Measurements from ENCODE around the gene C11orf97. TPM values are rescaled to one million over a fixed set of nuclear protein-coding genes. Genes with fewer than 3 reads are reported as not detected.

Gene C11orf97, protein sequence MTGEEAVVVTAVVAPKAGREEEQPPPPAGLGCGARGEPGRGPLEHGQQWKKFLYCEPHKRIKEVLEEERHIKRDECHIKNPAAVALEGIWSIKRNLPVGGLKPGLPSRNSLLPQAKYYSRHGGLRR
- not detected for total RNA-seq

DNA sequence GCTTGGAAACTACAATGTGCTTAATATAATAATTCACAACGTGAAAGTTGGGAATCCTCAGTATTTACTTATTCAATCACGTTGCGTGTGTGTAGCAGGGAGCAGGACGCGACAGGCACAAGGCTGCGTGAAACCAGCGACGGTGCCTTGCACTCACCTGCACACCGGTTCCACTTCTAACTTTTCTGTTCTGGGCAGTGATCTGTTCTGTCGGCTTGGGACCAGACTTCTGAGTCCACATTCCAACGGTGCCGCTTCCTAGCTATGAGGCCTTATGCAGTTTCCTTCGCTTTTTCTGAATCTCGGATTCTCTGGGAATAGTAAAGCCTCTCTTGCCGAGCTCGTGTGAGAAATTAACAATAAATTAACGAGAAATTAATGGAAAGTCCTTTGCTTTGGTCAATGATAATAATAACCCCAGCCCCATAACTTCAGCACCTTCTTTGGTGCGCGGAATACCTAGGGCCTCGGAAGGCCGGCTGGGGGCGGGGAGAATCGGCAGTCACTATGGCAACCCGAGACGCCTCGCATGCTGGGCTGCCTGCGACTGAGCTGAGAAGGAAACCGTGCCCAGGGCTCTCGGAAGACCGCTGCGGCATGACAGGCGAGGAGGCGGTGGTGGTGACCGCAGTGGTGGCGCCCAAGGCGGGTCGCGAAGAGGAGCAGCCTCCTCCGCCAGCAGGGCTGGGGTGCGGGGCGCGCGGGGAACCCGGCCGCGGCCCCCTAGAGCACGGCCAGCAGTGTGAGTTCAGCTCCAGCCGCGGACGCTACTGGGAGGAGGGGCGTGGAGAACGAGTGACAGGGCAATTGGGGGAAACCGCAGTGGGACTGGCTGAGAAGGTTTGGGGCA lies at the start of gene C11orf97:
Gene C11orf97 (plus strand): TSS at position 530 of the 850 bp plus-strand sequence. CDS start 68 bp downstream, at position 598.
- Histone ChIP-seq H3K9me3 (no peaks in the 10 kb centered on the region), H3K4me1 (peaks cover 0 to 9% of the 10 kb centered on the region in 2 donors), H3K27me3 (peaks cover 0 to 2% (median 0%) of the 10 kb centered on the region in 3 donors), H3K4me3 (peak within 1 kb of the TSS; percentile 45 to 54 (median 51)), H3K36me3 (no peaks in the 10 kb centered on the region), H3K27ac (no peak within 1 kb of the TSS)
- ATAC-seq (peak in 1 of 2 donors; percentile 30), DNase-seq (peak in 1 of 2 donors; percentile 4)
- in situ Hi-C loops (cut with MboI; ENCODE audit: low sequenced_read_pairs in 4 of 4) = loop anchor here in 1 of 4 donors (25.0 kb wide), 1 partner anchor 625 kb away; no protein-coding TSS in a partner anchor
- intact Hi-C loops (cut with DNase I; ENCODE audit: low total_unique reads) = no loop called here
- no peak for TF ChIP-seq POLR2A (IDR thresholded peaks at IDR 0.05)

DNA sequence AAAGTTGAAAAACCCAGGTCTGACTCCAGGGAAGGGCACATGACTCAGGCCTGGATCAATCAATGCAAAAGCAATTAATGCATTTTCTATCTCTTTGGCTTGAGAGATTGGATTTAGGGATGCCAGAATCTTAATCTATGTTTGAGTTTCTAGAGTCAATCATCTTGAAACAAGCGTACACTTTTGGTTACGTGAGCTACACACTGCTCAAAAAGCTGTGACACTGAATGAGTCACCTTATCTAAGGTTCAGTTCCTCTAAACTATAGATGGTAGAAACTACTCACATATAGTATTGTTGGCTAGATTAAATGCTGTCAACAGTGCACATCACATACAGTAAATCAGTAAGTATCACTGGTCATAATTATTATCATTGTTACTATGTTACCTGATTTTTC lies 42.8 kb upstream of the C11orf97 start:
- no peak for ATAC-seq
- Histone ChIP-seq H3K4me3 (no peak overlapping the region), H3K36me3 (peaks cover 0 to 24% of the 10 kb centered on the region in 2 donors), H3K4me1 (no peaks in the 10 kb centered on the region), H3K9me3 (no peaks in the 10 kb centered on the region), H3K27me3 (no peaks in the 10 kb centered on the region), H3K27ac (no peak overlapping the region)
- intact Hi-C loops (cut with DNase I; ENCODE audit: low total_unique reads) = no loop called here
- DNase-seq = no peak
- no peak for TF ChIP-seq POLR2A (IDR thresholded peaks at IDR 0.05)
- TF ChIP-seq, protein P1, sequence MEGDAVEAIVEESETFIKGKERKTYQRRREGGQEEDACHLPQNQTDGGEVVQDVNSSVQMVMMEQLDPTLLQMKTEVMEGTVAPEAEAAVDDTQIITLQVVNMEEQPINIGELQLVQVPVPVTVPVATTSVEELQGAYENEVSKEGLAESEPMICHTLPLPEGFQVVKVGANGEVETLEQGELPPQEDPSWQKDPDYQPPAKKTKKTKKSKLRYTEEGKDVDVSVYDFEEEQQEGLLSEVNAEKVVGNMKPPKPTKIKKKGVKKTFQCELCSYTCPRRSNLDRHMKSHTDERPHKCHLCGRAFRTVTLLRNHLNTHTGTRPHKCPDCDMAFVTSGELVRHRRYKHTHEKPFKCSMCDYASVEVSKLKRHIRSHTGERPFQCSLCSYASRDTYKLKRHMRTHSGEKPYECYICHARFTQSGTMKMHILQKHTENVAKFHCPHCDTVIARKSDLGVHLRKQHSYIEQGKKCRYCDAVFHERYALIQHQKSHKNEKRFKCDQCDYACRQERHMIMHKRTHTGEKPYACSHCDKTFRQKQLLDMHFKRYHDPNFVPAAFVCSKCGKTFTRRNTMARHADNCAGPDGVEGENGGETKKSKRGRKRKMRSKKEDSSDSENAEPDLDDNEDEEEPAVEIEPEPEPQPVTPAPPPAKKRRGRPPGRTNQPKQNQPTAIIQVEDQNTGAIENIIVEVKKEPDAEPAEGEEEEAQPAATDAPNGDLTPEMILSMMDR (IDR thresholded peaks at IDR 0.05 in 4 of 5, conservative IDR thresholded peaks at IDR 0.05 in 1 of 5) = no peak
- in situ Hi-C loops (cut with MboI; ENCODE audit: low sequenced_read_pairs in 4 of 4) = no loop called here

DNA sequence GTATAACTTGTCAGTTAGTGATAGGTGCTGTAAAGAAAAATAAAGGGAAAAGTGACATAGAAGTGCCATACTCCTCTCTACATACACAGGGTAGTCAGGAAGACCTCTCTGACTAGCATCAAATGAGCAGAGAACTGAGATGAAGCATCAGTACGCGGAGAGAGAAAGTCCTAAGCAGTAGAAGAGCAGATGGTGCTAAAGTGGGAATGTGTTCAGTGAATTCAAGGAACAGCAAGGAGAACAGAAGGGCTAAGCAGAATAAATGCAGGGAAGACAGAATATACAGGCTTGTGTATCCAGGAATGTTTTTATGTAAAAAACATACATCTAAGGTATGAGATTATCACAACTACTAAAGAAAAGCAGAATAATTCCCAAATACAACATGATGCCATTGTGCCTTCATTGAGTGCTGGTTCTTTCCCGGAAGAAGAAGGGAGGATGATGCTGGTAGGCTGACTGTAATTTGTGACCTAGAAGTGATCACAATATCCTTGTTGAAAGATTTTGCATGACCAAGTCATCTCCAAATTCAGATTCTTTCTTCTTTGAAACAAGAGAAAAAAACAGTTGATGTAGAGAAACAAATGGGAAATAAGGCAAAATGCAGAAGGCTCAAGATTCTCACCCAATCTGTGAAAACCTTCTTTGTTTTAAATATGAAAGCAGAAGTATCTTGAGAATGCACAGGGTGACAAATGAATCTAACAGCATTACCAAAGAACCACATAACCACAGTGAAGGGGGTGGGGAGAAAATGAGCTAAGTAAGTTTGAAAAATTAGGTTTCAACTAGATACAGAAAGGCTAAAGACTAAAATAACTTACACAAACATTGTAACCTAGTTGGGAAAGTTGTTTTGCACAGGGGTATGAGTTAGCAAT lies 39.1 kb upstream of the C11orf97 start:
- Histone ChIP-seq H3K36me3 (peaks cover 0 to 15% of the 10 kb centered on the region in 2 donors), H3K9me3 (no peaks in the 10 kb centered on the region), H3K4me1 (no peaks in the 10 kb centered on the region), H3K27me3 (no peaks in the 10 kb centered on the region), H3K4me3 (no peak overlapping the region), H3K27ac (no peak overlapping the region)
- ATAC-seq = no peak
- intact Hi-C loops (cut with DNase I; ENCODE audit: low total_unique reads) = no loop called here
- no peak for TF ChIP-seq POLR2A (IDR thresholded peaks at IDR 0.05)
- TF ChIP-seq, protein P1 (IDR thresholded peaks at IDR 0.05 in 4 of 5, conservative IDR thresholded peaks at IDR 0.05 in 1 of 5) = no peak
- no peak for DNase-seq
- in situ Hi-C loops (cut with MboI; ENCODE audit: low sequenced_read_pairs in 4 of 4) = no loop called here

DNA sequence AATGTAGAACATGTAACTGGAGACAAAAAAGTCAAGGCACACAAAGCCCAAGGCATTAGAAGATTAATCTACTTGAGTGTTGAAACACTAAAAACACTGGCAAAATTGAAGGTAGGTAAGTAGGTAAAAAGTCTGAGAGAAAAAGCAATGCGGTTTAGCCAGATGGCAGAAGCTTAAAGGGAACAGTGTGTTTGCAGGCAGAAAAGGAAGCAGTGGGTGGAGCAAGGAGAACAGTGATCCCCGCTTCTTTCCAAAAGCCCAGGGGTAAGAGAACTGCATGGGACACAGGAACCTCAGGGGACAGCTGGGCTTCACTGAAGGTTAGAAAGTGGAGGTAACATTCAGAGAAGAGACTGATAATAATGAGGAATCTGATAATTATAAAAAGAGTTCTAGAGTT lies 34.6 kb upstream of the C11orf97 start:
- ATAC-seq = no peak
- Histone ChIP-seq H3K27ac (no peak overlapping the region), H3K4me3 (no peak overlapping the region), H3K27me3 (no peaks in the 10 kb centered on the region), H3K9me3 (no peaks in the 10 kb centered on the region), H3K4me1 (no peaks in the 10 kb centered on the region), H3K36me3 (peaks cover 0 to 37% of the 10 kb centered on the region in 2 donors)
- in situ Hi-C loops (cut with MboI; ENCODE audit: low sequenced_read_pairs in 4 of 4) (loop anchor here (25.0 kb wide), 3 partner anchors 690 to 1310 kb away; partner anchors contain the start of genes CEP57 (in 2 of the 4), FAM76B (in 2 of the 4), MED17 (in 2 of the 4) and C11orf54 (in 1 of the 4)), intact Hi-C loops (cut with DNase I; ENCODE audit: low total_unique reads) (no loop called here)
- DNase-seq = no peak
- TF ChIP-seq POLR2A (IDR thresholded peaks at IDR 0.05) = no peak
- TF ChIP-seq, protein P1 (IDR thresholded peaks at IDR 0.05 in 4 of 5, conservative IDR thresholded peaks at IDR 0.05 in 1 of 5) = no peak

All from gastrocnemius medialis (tissue), 4 donors.